ENCODE measurements around the gene RAP1GAP. TPM values are rescaled to one million over a fixed set of nuclear protein-coding genes. Genes with fewer than 3 reads are reported as not detected.

RAP1GAP gene
- total and polyA plus RNA-seq, 2 donors from 2014 or later, result 39.2 to 200 TPM

- no peak for TF ChIP-seq CTCF (IDR thresholded peaks at IDR 0.05; ENCODE audit: borderline replicate concordance, extremely low read depth, insufficient read depth)
- Histone ChIP-seq H3K27me3 (ENCODE audit: control insufficient read depth, insufficient read depth, low read length) (peaks cover 2% of the 10 kb centered on the region), H3K9me3 (ENCODE audit: control insufficient read depth in 2 of 3, insufficient read depth in 1 of 3, low read length in 3 of 3) (no peaks in the 10 kb centered on the region), H3K36me3 (ENCODE audit: control insufficient read depth in 2 of 3, insufficient read depth in 3 of 3, low read length in 3 of 3) (no peaks in the 10 kb centered on the region), H3K27ac (ENCODE audit: low read depth in 2 of 2, low read length in 2 of 2) (no peak overlapping the region), H3K4me3 (ENCODE audit: low read length in 3 of 3) (no peak overlapping the region), H3K4me1 (ENCODE audit: control insufficient read depth in 2 of 3, insufficient read depth in 2 of 3, low read depth in 1 of 3, low read length in 3 of 3) (peaks cover 0 to 11% (median 0%) of the 10 kb centered on the region in 3 donors), H3K9ac (ENCODE audit: low read length in 3 of 3) (no peak overlapping the region)
- intact Hi-C loops (cut with DNase I), result no loop called here
- FAIRE-seq (no peak), DNase-seq (peak in 1 of 5 donors; percentile 32)
Observed at GRCh38 chr1:21665711-21666575, 3.2 kb downstream of the RAP1GAP start.

- Histone ChIP-seq H3K27ac (ENCODE audit: low read depth in 2 of 2, low read length in 2 of 2) (no peak overlapping the region), H3K27me3 (ENCODE audit: control insufficient read depth, insufficient read depth, low read length) (peaks cover 2% of the 10 kb centered on the region), H3K36me3 (ENCODE audit: control insufficient read depth in 2 of 3, insufficient read depth in 3 of 3, low read length in 3 of 3) (no peaks in the 10 kb centered on the region), H3K9ac (ENCODE audit: low read length in 3 of 3) (no peak overlapping the region), H3K9me3 (ENCODE audit: control insufficient read depth in 2 of 3, insufficient read depth in 1 of 3, low read length in 3 of 3) (no peaks in the 10 kb centered on the region), H3K4me3 (ENCODE audit: low read length in 3 of 3) (no peak overlapping the region), H3K4me1 (ENCODE audit: control insufficient read depth in 2 of 3, insufficient read depth in 2 of 3, low read depth in 1 of 3, low read length in 3 of 3) (peaks cover 0 to 9% (median 0%) of the 10 kb centered on the region in 3 donors)
- intact Hi-C loops (cut with DNase I), result no loop called here
- DNase-seq (no peak), FAIRE-seq (no peak)
- TF ChIP-seq CTCF (IDR thresholded peaks at IDR 0.05; ENCODE audit: borderline replicate concordance, extremely low read depth, insufficient read depth), result no peak
Observed at GRCh38 chr1:21664806-21665588, 4.2 kb downstream of the RAP1GAP start.

- H3K4me1 ChIP-seq (ENCODE audit: control insufficient read depth in 2 of 3, insufficient read depth in 2 of 3, low read depth in 1 of 3, low read length in 3 of 3), result peaks cover 0 to 5% (median 0%) of the 10 kb centered on the region in 3 donors
- FAIRE-seq (no peak), DNase-seq (peak in 2 of 5 donors; percentile 26 to 35)
- H3K27me3 ChIP-seq (ENCODE audit: control insufficient read depth, insufficient read depth, low read length), result peaks cover 2% of the 10 kb centered on the region
- H3K9ac ChIP-seq (ENCODE audit: low read length in 3 of 3), result no peak overlapping the region
- intact Hi-C loops (cut with DNase I), result no loop called here
- H3K36me3 ChIP-seq (ENCODE audit: control insufficient read depth in 2 of 3, insufficient read depth in 3 of 3, low read length in 3 of 3), result no peaks in the 10 kb centered on the region
- H3K9me3 ChIP-seq (ENCODE audit: control insufficient read depth in 2 of 3, insufficient read depth in 1 of 3, low read length in 3 of 3), result no peaks in the 10 kb centered on the region
- H3K4me3 ChIP-seq (ENCODE audit: low read length in 3 of 3), result no peak overlapping the region
- no peak overlapping the region for H3K27ac ChIP-seq (ENCODE audit: low read depth in 2 of 2, low read length in 2 of 2)
- TF ChIP-seq CTCF (IDR thresholded peaks at IDR 0.05; ENCODE audit: borderline replicate concordance, extremely low read depth, insufficient read depth), result no peak
Observed at GRCh38 chr1:21663951-21664805, 5.0 kb downstream of the RAP1GAP start.
